Measurements from ENCODE around the gene PRPF6. TPM values are rescaled to one million over a fixed set of nuclear protein-coding genes. Genes with fewer than 3 reads are reported as not detected.
"Not testable (repeated sequence)": the region's sequence is repeated elsewhere in the genome, so short reads cannot be mapped to it uniquely, and the experiment has no call there.

Gene PRPF6
- total RNA-seq, 1 donor from 2014 or later = 81.5 TPM

GRCh38 chr20:64006490-64006889 lies 25.6 kb downstream of the PRPF6 start:
- no peak for DNase-seq (ENCODE audit: low read depth, low spot score)
- no peaks in the 10 kb centered on the region for H3K27me3 Mint-ChIP-seq (ENCODE audit: low read depth)
- no peaks in the 10 kb centered on the region for H3K4me1 Mint-ChIP-seq
- H3K9me3 Mint-ChIP-seq = peaks cover 5% of the 10 kb centered on the region
- no peak overlapping the region for H3K27ac Mint-ChIP-seq (ENCODE audit: unreplicated experiment)
- H3K36me3 Mint-ChIP-seq (ENCODE audit: low read depth) = peaks cover 30% of the 10 kb centered on the region
- H3K4me3 Mint-ChIP-seq = no peak overlapping the region
- TF ChIP-seq CTCF (conservative IDR thresholded peaks at IDR 0.05) = no peak

DNA sequence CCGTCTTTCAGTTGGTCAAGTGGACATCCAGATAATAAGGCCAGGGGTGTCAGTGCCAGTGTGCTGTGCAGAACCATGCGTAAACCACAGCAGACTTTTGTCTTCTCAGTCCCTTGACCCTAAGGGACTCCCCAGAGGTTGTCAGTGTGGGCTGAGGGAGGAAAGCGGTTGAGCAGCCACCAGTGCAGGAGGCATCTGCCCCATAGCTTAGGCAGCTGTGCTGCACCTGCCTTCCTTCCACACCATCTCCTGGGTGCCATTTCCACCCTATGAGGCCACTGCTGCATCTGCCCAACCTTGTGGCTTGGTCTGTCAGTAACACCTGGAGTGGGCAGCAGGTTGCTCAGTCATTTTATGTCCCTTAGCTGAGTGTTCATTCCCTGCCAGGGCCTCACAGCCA lies 26.0 kb downstream of the PRPF6 start:
- no peak for TF ChIP-seq CTCF (conservative IDR thresholded peaks at IDR 0.05)
- Mint-ChIP-seq H3K4me3 (no peak overlapping the region), H3K36me3 (ENCODE audit: low read depth) (peaks cover 27% of the 10 kb centered on the region), H3K4me1 (no peaks in the 10 kb centered on the region), H3K27ac (ENCODE audit: unreplicated experiment) (no peak overlapping the region), H3K27me3 (ENCODE audit: low read depth) (no peaks in the 10 kb centered on the region), H3K9me3 (peaks cover 5% of the 10 kb centered on the region)
- no peak for DNase-seq (ENCODE audit: low read depth, low spot score)

- Mint-ChIP-seq H3K4me1 (no peaks in the 10 kb centered on the region), H3K9me3 (peaks cover 5% of the 10 kb centered on the region), H3K27ac (ENCODE audit: unreplicated experiment) (no peak overlapping the region), H3K36me3 (ENCODE audit: low read depth) (peaks cover 26% of the 10 kb centered on the region), H3K27me3 (ENCODE audit: low read depth) (no peaks in the 10 kb centered on the region), H3K4me3 (no peak overlapping the region)
- TF ChIP-seq CTCF (conservative IDR thresholded peaks at IDR 0.05) = no peak
- DNase-seq (ENCODE audit: low read depth, low spot score) = no peak
Measured at GRCh38 chr20:64009811-64010387, 29.0 kb downstream of the PRPF6 start.

GRCh38 chr20:64010711-64011237 lies 29.8 kb downstream of the PRPF6 start:
- peaks cover 5% of the 10 kb centered on the region for H3K9me3 Mint-ChIP-seq
- peaks cover 27% of the 10 kb centered on the region for H3K36me3 Mint-ChIP-seq (ENCODE audit: low read depth)
- no peak for TF ChIP-seq CTCF (conservative IDR thresholded peaks at IDR 0.05)
- no peak overlapping the region for H3K4me3 Mint-ChIP-seq
- H3K4me1 Mint-ChIP-seq = no peaks in the 10 kb centered on the region
- DNase-seq (ENCODE audit: low read depth, low spot score) = no peak
- H3K27ac Mint-ChIP-seq (ENCODE audit: unreplicated experiment) = no peak overlapping the region
- no peaks in the 10 kb centered on the region for H3K27me3 Mint-ChIP-seq (ENCODE audit: low read depth)

GRCh38 chr20:64011366-64011779 lies 30.4 kb downstream of the PRPF6 start:
- no peak overlapping the region for H3K27ac Mint-ChIP-seq (ENCODE audit: unreplicated experiment)
- peaks cover 27% of the 10 kb centered on the region for H3K36me3 Mint-ChIP-seq (ENCODE audit: low read depth)
- TF ChIP-seq CTCF (conservative IDR thresholded peaks at IDR 0.05) = no peak
- H3K9me3 Mint-ChIP-seq = peaks cover 5% of the 10 kb centered on the region
- H3K4me1 Mint-ChIP-seq = no peaks in the 10 kb centered on the region
- no peak overlapping the region for H3K4me3 Mint-ChIP-seq
- H3K27me3 Mint-ChIP-seq (ENCODE audit: low read depth) = no peaks in the 10 kb centered on the region
- no peak for DNase-seq (ENCODE audit: low read depth, low spot score)

DNA sequence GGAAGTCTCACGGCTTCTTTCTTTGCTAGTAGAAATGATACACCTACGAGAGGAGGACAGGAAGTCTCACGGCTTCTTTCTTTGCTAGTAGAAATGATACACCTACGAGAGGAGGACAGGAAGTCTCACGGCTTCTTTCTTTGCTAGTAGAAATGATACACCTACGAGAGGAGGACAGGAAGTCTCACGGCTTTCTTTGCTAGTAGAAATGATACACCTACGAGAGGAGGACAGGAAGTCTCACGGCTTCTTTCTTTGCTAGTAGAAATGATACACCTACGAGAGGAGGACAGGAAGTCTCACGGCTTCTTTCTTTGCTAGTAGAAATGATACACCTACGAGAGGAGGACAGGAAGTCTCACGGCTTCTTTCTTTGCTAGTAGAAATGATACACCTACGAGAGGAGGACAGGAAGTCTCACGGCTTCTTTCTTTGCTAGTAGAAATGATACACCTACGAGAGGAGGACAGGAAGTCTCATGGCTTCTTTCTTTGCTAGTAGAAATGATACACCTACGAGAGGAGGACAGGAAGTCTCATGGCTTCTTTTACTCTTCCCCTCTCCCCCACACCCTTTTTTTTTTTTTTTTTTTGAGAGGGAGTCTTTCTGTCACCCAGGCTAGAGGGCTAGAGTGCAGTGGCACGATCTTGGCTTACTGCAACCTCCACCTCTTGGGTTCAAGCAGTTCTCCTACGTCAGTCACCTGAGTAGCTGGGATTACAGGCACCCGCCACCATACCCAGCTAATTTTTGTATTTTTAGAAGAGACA lies 31.6 kb downstream of the PRPF6 start:
- H3K9me3 Mint-ChIP-seq; H3K27me3 Mint-ChIP-seq (ENCODE audit: low read depth); H3K4me1 Mint-ChIP-seq; DNase-seq (ENCODE audit: low read depth, low spot score); H3K4me3 Mint-ChIP-seq; H3K27ac Mint-ChIP-seq (ENCODE audit: unreplicated experiment): not testable (repeated sequence)
- H3K36me3 Mint-ChIP-seq (ENCODE audit: low read depth) = peaks cover 31% of the 10 kb centered on the region

Measured in neural crest cell (in vitro differentiated cells).